Cardiac muscle cell (in vitro differentiated cells and primary cell): Measurements from ENCODE around the gene LLGL1. TPM values are rescaled to one million over a fixed set of nuclear protein-coding genes. Genes with fewer than 3 reads are reported as not detected.

Experiments
- DNase-seq, 2 donors: peaks; one replicate each; pipeline versions ENCODE4 v3.0.0 to v3.0.0-alpha.2; 2010 to 2017; ENCODE audit warnings: low read depth in 1 of 2, low spot score in 1 of 2
- H3K27ac ChIP-seq: fragments of 200-600 bp; sonication (generic); 2 replicates; pipeline ENCODE4 v1.5.1; 2016
- H3K27me3 ChIP-seq: fragments of 200-600 bp; sonication (generic); 2 replicates; pipeline ENCODE4 v1.6.0; 2016; ENCODE audit warnings: control low read depth
- H3K36me3 ChIP-seq: fragments of 200-600 bp; sonication (generic); 2 replicates; pipeline ENCODE4 v1.5.1; 2016; ENCODE audit warnings: control low read depth
- H3K4me1 ChIP-seq: fragments of 200-600 bp; sonication (generic); 2 replicates; pipeline ENCODE4 v1.8.1; 2017; ENCODE audit warnings: low read depth, mild to moderate bottlenecking, mixed run types
- H3K4me3 ChIP-seq: fragments of 200-600 bp; sonication (generic); 2 replicates; pipeline ENCODE4 v1.5.1; 2016; ENCODE audit warnings: mild to moderate bottlenecking
- H3K9me3 ChIP-seq: fragments of 200-600 bp; sonication (generic); 2 replicates; pipeline ENCODE4 v1.5.1; 2017; ENCODE audit warnings: low read depth, mild to moderate bottlenecking, control low read depth
- polyA plus RNA-seq: library from polyadenylated mRNA; unstranded; fragments of >200 nt; fragmentation: Nextera tagmentation; extraction: Ambion mirVana; gene quantifications from 2 replicates; pipeline ENCODE4 v1.2.1, GENCODE V29; 2016
- total RNA-seq: library from RNA; depleted of rRNA; stranded (reverse); fragments of >200 nt; gene quantifications from 2 replicates; pipeline ENCODE4 v1.2.3, GENCODE V29; 2016
- TF ChIP-seq, protein P1 (sequence below): IDR thresholded peaks from 2 replicates; pipeline ENCODE4 v1.5.1; 2012; ENCODE audit warnings: low read depth, mild to moderate bottlenecking, low read length

The LLGL1 gene
- total and polyA plus RNA-seq, 2 experiments from 2014 or later = 5.9 to 83.8 TPM

DNA sequence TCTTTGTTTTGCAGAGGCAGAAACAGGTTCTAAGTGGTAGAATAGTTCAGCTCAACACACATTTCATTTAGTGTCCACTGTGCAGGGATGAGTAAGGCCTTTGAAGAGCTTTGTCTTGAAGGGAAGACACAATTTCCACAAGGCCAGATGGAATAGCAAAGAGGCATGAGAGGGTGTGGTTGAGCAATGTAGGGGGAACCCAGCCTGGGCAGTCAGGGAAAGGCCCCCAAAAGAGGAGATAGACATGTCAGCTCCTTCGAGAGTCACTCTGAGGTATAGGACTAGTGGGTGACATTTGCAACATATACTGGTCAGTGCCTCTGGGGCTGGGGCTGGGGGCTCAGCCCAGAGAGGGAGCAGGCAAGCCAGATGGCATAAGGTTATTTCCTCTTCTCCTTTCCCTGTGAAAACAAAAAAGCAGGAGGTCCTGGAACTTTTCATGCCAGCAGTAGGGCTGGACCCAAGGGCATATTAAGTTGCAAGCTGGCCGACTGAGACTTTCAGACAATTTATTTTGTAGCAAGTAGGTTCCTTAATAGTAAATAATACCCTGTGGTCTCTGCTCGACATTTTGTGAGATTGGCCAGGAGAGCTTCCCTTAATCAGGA is 34.7 kb upstream of the LLGL1 start:
- Histone ChIP-seq H3K27ac (peak overlapping the region; percentile 45), H3K27me3 (no peaks in the 10 kb centered on the region), H3K4me3 (no peak overlapping the region), H3K9me3 (no peaks in the 10 kb centered on the region), H3K36me3 (peaks cover 27% of the 10 kb centered on the region), H3K4me1 (peaks cover 36% of the 10 kb centered on the region)
- DNase-seq = no peak
- TF ChIP-seq, protein P1, sequence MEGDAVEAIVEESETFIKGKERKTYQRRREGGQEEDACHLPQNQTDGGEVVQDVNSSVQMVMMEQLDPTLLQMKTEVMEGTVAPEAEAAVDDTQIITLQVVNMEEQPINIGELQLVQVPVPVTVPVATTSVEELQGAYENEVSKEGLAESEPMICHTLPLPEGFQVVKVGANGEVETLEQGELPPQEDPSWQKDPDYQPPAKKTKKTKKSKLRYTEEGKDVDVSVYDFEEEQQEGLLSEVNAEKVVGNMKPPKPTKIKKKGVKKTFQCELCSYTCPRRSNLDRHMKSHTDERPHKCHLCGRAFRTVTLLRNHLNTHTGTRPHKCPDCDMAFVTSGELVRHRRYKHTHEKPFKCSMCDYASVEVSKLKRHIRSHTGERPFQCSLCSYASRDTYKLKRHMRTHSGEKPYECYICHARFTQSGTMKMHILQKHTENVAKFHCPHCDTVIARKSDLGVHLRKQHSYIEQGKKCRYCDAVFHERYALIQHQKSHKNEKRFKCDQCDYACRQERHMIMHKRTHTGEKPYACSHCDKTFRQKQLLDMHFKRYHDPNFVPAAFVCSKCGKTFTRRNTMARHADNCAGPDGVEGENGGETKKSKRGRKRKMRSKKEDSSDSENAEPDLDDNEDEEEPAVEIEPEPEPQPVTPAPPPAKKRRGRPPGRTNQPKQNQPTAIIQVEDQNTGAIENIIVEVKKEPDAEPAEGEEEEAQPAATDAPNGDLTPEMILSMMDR = no peak

DNA sequence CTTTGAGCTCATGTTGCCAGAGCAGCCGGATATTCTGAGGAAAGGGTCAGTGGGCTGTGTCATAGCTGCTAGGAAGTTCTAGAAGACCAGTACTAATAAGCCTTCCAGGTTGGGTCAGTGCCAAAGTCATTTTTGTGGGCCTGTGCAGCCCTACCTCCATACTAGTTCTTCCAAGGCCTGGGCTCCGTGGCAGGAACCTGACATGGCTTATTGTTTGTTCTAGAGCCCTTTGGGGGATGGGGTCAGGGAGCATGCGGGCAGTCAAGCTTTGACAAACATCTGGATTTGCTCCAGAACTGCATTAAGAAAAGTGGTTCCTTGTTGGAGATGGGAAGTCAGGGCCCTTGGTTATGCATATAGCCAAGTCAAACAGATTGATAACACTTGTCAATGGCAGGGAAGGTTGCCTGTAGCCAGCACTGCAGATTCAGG is 34.2 kb upstream of the LLGL1 start:
- Histone ChIP-seq H3K27ac (peak overlapping the region; percentile 45), H3K36me3 (peaks cover 28% of the 10 kb centered on the region)
- TF ChIP-seq, protein P1 = no peak

DNA sequence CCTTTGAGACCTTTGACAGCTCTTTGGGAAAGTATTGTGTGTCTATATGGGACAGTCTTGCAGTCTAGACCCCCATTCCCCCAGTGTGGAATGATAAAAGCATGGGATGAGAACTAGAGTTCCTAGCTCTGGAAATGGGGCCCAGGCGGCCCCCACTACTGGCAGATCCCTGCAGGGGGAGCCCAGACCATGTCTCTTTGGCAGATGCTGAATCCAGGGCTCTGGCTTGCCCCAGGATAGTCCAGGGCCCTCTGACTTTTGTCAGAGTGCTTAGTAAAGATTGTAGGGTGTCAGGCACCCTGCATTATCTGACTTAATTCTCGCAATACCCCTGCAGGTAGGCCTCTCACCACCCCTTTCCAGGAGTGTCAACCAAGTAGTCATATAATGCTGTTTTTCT is 33.5 kb upstream of the LLGL1 start:
- Histone ChIP-seq H3K4me3 (no peak overlapping the region), H3K27me3 (no peaks in the 10 kb centered on the region), H3K9me3 (no peaks in the 10 kb centered on the region), H3K36me3 (peaks cover 35% of the 10 kb centered on the region), H3K4me1 (peaks cover 24% of the 10 kb centered on the region), H3K27ac (no peak overlapping the region)
- TF ChIP-seq, protein P1 = peak; percentile 25
- no peak for DNase-seq

More for the DNA sequence above, 34.2 kb upstream of the LLGL1 start:
- Histone ChIP-seq H3K4me3 (no peak overlapping the region), H3K4me1 (peaks cover 31% of the 10 kb centered on the region), H3K27me3 (no peaks in the 10 kb centered on the region), H3K9me3 (no peaks in the 10 kb centered on the region)
- DNase-seq = peak in 1 of 2 donors; percentile 62

DNA sequence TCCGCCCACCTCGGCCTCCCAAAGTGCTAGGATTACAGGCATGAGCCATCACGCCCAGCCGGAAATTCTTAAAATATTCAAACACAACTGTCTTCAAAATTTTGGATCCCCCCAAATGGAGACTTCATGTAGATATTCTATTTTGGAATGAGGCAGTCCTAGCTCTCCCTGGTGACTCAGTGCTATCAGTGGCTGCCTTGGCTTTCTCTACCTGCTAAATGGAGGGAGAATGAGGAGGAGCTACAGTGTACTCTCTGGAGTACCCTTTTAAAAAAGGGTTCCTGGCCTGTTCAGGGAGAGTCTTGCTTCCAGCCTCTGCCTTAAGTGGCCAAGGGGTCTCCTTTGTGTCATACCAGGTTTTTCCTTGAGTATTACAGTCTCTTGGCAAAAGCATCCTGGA is 31.0 kb upstream of the LLGL1 start:
- peaks cover 11% of the 10 kb centered on the region for H3K4me1 ChIP-seq

DNA sequence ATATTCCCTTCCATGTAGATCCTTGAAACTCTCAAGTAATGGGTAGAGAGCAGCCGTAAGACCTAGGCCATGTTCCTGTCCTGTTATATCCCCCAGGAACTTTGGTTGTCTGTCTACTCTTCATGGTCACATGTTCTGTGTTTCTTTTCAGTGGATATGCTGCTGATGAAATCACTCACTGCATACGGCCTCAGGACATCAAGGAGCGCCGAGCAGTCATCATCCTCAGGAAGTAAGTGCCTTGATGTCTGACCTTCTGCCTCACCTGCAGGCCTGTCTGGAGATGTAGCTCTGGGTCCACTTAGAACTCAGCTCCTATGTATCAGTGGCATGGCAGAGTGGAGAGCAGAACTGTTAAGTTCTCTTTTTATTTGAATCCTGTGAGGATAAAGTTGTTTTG is 30.6 kb upstream of the LLGL1 start:
- Histone ChIP-seq H3K4me1 (peaks cover 11% of the 10 kb centered on the region), H3K4me3 (no peak overlapping the region), H3K36me3 (peaks cover 47% of the 10 kb centered on the region), H3K27ac (no peak overlapping the region), H3K27me3 (no peaks in the 10 kb centered on the region), H3K9me3 (no peaks in the 10 kb centered on the region)
- TF ChIP-seq, protein P1 = no peak
- DNase-seq = no peak

More for the DNA sequence above, 31.0 kb upstream of the LLGL1 start:
- Histone ChIP-seq H3K27ac (no peak overlapping the region), H3K4me3 (no peak overlapping the region), H3K9me3 (no peaks in the 10 kb centered on the region), H3K27me3 (no peaks in the 10 kb centered on the region), H3K36me3 (peaks cover 44% of the 10 kb centered on the region)
- TF ChIP-seq, protein P1 = no peak
- DNase-seq = no peak
